NCI-H1436 treated with DMSO at 0.1 percent for 48 hours (cell line): Measurements from ENCODE around the gene MEI4.

Experiments
- DNase-seq: peaks from one replicate; lab custom pipeline; 2025; lab: John Stamatoyannopoulos, UW

Gene MEI4

GRCh38 chr6:77965449-77965848, 312.6 kb downstream of the MEI4 start:
- DNase-seq = no peak

- DNase-seq = no peak
Observed at GRCh38 chr6:77972334-77972733, 319.5 kb downstream of the MEI4 start.
